CD4-positive, CD25-positive, alpha-beta regulatory T cell (primary cell): ENCODE data around the gene CLCA1. TPM values are rescaled to one million over a fixed set of nuclear protein-coding genes. Genes with fewer than 3 reads are reported as not detected.

Experiments
- ATAC-seq, 2 donors: fragments of 150-1000 bp; cut with Tn5 transposase; one replicate each; pipeline ENCODE4 v1.10.0; 2021; ENCODE audit warnings: low read depth in 2 of 2, moderate number of reproducible peaks in 2 of 2, moderate library complexity in 1 of 2
- DNase-seq, 3 donors: peaks; one replicate each; pipeline versions ENCODE4 v3.0.0 to v3.0.0-alpha.2; 2012 to 2022; ENCODE audit warnings: mixed read lengths in 1 of 3
- H3K27ac ChIP-seq: one replicate; pipeline ENCODE4 v1.7.0; 2013; ENCODE audit warnings: mild to moderate bottlenecking, low read length; ENCODE audit not compliant: insufficient read depth, poor library complexity, severe bottlenecking
- H3K27me3 ChIP-seq: one replicate; pipeline ENCODE4 v1.7.0; 2013; ENCODE audit warnings: low read length; ENCODE audit not compliant: control insufficient read depth, insufficient read depth
- H3K36me3 ChIP-seq: one replicate; pipeline ENCODE4 v1.7.0; 2013; ENCODE audit warnings: mild to moderate bottlenecking, low read length, moderate library complexity; ENCODE audit not compliant: control insufficient read depth, insufficient read depth
- H3K4me1 ChIP-seq: 2 replicates; pipeline ENCODE4 v1.7.0; 2013; ENCODE audit warnings: mild to moderate bottlenecking, low read length; ENCODE audit not compliant: insufficient read depth, control insufficient read depth, poor library complexity, severe bottlenecking
- H3K4me3 ChIP-seq: one replicate; pipeline ENCODE4 v1.7.0; 2013; ENCODE audit warnings: low read depth, mild to moderate bottlenecking, low read length, moderate library complexity
- H3K9me3 ChIP-seq, 2 experiments: 1 replicate in 1 of 2; 2 replicates in 1 of 2; pipeline ENCODE4 v1.7.0; 2013; ENCODE audit warnings: low read length in 2 of 2, mild to moderate bottlenecking in 1 of 2, moderate library complexity in 1 of 2; ENCODE audit not compliant: control insufficient read depth in 2 of 2
- H3K27ac Mint-ChIP-seq, 3 donors: one replicate each; pipeline ENCODE4 v1.8.0; 2020 to 2022; ENCODE audit warnings: mild to moderate bottlenecking in 3 of 3, mixed read lengths in 3 of 3, moderate library complexity in 2 of 3
- H3K27me3 Mint-ChIP-seq: one replicate; pipeline ENCODE4 v1.8.0; 2022; ENCODE audit warnings: mild to moderate bottlenecking, mixed read lengths
- H3K36me3 Mint-ChIP-seq: one replicate; pipeline ENCODE4 v1.8.0; 2020; ENCODE audit warnings: mixed read lengths
- H3K4me1 Mint-ChIP-seq, 4 donors: one replicate each; pipeline ENCODE4 v1.8.0; 2020 to 2022; ENCODE audit warnings: mixed read lengths in 4 of 4, mild to moderate bottlenecking in 1 of 4
- H3K4me3 Mint-ChIP-seq, 4 donors: one replicate each; pipeline ENCODE4 v1.8.0; 2020 to 2022; ENCODE audit warnings: mild to moderate bottlenecking in 4 of 4, mixed read lengths in 4 of 4, moderate library complexity in 3 of 4
- H3K9me3 Mint-ChIP-seq, 7 donors: one replicate each; pipeline ENCODE4 v1.8.0; 2020 to 2022; ENCODE audit warnings: mixed read lengths in 7 of 7, mild to moderate bottlenecking in 3 of 7, moderate library complexity in 2 of 7
- polyA plus RNA-seq, 4 donors: library from polyadenylated mRNA; unstranded; fragments of 300-500 nt; fragmentation: Illumina TruSeq; gene quantifications; one replicate each; pipeline ENCODE4 v1.2.3, GENCODE V29; 2021
- total RNA-seq: library from RNA; stranded (reverse); gene quantifications from one replicate; pipeline ENCODE4 v1.2.3, GENCODE V29; 2022

CLCA1 gene
- total and polyA plus RNA-seq, 5 donors from 2014 or later = not detected

DNA sequence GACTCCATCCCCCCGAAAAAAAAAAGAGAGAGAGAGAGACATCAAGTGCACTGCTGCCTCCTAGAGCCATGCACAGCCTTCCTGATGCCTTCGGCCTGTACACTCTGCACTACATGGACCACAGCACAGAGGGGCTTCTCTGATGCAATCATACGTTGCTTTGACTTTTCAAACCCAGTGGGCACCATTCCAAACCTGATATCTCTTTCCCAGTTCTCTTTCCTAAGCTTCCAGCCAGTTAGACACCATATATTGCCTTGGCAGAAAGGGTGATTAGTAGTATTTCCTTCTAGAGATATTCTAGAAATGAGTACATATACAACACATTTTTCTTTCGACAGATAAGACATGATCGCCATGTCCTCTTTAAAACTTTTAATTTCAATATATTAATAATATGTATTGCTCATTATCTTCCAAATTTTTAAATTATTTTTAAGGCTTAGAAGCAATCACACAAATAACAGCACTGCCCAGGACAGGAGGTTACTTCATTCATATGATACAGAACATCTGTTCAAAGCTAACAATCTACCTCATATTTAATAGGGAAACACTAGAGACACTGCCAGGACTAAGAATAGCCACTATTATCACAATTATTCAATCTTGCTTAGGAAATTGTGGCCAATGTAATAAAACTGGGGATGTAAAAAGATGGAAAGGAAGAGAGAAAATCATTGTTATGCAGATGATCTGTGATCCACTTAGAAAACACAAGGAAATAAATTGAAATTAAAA lies 9.9 kb downstream of the CLCA1 start:
- H3K36me3 Mint-ChIP-seq = no peaks in the 10 kb centered on the region
- H3K27me3 ChIP-seq = no peaks in the 10 kb centered on the region
- H3K9me3 Mint-ChIP-seq = no peaks in the 10 kb centered on the region
- H3K36me3 ChIP-seq = no peaks in the 10 kb centered on the region
- H3K4me1 Mint-ChIP-seq = no peaks in the 10 kb centered on the region
- DNase-seq (no peak), ATAC-seq (no peak)
- H3K4me3 Mint-ChIP-seq = no peak overlapping the region
- H3K27ac ChIP-seq = no peak overlapping the region
- H3K4me3 ChIP-seq = no peak overlapping the region
- H3K4me1 ChIP-seq = no peaks in the 10 kb centered on the region
- peaks cover 15% of the 10 kb centered on the region for H3K27me3 Mint-ChIP-seq
- H3K9me3 ChIP-seq = no peaks in the 10 kb centered on the region
- H3K27ac Mint-ChIP-seq = no peak overlapping the region

DNA sequence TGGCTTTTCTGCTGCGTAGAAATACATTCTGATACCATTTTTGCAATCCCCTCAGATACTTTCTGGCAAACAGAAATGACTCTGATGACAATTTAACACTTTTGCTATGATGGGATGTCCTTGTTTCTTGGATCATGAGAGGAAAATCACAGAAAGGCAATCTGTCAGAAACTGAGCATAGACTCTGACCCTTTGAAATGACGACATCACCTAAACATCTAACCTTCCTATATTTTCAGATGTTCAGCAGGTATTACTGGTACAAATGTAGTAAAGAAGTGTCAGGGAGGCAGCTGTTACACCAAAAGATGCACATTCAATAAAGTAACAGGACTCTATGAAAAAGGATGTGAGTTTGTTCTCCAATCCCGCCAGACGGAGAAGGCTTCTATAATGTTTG lies 13.2 kb downstream of the CLCA1 start:
- H3K4me1 Mint-ChIP-seq = no peaks in the 10 kb centered on the region
- DNase-seq = no peak
- Histone ChIP-seq H3K9me3 (no peaks in the 10 kb centered on the region), H3K27ac (no peak overlapping the region), H3K4me3 (no peak overlapping the region), H3K4me1 (no peaks in the 10 kb centered on the region), H3K27me3 (no peaks in the 10 kb centered on the region), H3K36me3 (no peaks in the 10 kb centered on the region)
- no peak overlapping the region for H3K4me3 Mint-ChIP-seq
- no peak for ATAC-seq
- peaks cover 32% of the 10 kb centered on the region for H3K27me3 Mint-ChIP-seq
- peaks cover 0 to 2% (median 0%) of the 10 kb centered on the region in 7 donors for H3K9me3 Mint-ChIP-seq
- H3K36me3 Mint-ChIP-seq = no peaks in the 10 kb centered on the region
- no peak overlapping the region for H3K27ac Mint-ChIP-seq

GRCh38 chr1:86487131-86487810 lies 18.5 kb downstream of the CLCA1 start:
- peaks cover 0 to 2% (median 0%) of the 10 kb centered on the region in 7 donors for H3K9me3 Mint-ChIP-seq
- no peaks in the 10 kb centered on the region for H3K36me3 Mint-ChIP-seq

DNA sequence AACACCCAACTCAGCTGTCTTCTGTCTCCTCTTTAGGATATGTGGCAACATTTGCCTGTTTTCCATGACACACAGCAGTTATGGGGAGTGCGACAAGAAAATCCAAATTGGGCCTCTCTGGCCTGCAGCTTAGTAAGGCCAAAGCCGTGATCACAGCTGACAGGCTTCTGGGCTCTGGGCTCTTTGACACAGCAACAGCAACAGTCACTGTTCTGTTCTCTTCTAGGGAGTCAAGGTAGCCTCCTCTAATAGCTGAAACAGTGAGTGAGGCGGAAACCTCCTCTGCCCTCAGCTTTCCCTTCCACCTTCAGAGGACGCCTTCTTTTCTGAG lies 19.0 kb downstream of the CLCA1 start:
- no peak overlapping the region for H3K27ac ChIP-seq
- H3K4me1 ChIP-seq = no peaks in the 10 kb centered on the region
- no peaks in the 10 kb centered on the region for H3K9me3 ChIP-seq
- H3K9me3 Mint-ChIP-seq = peaks cover 0 to 2% (median 0%) of the 10 kb centered on the region in 7 donors
- H3K4me3 Mint-ChIP-seq = no peak overlapping the region
- no peaks in the 10 kb centered on the region for H3K36me3 Mint-ChIP-seq
- H3K27me3 ChIP-seq = peaks cover 2% of the 10 kb centered on the region
- peaks cover 21% of the 10 kb centered on the region for H3K27me3 Mint-ChIP-seq
- no peaks in the 10 kb centered on the region for H3K4me1 Mint-ChIP-seq
- H3K36me3 ChIP-seq = no peaks in the 10 kb centered on the region
- ATAC-seq = no peak
- DNase-seq = no peak
- H3K27ac Mint-ChIP-seq = no peak overlapping the region
- no peak overlapping the region for H3K4me3 ChIP-seq

More at GRCh38 chr1:86487131-86487810, 18.5 kb downstream of the CLCA1 start:
- Mint-ChIP-seq H3K4me3 (no peak overlapping the region), H3K27ac (no peak overlapping the region), H3K27me3 (peaks cover 18% of the 10 kb centered on the region), H3K4me1 (no peaks in the 10 kb centered on the region)
- DNase-seq (no peak), ATAC-seq (peak in 1 of 2 donors; percentile 28)
- Histone ChIP-seq H3K4me1 (no peaks in the 10 kb centered on the region), H3K27me3 (peaks cover 2% of the 10 kb centered on the region), H3K36me3 (no peaks in the 10 kb centered on the region), H3K9me3 (no peaks in the 10 kb centered on the region), H3K4me3 (no peak overlapping the region), H3K27ac (no peak overlapping the region)

DNA sequence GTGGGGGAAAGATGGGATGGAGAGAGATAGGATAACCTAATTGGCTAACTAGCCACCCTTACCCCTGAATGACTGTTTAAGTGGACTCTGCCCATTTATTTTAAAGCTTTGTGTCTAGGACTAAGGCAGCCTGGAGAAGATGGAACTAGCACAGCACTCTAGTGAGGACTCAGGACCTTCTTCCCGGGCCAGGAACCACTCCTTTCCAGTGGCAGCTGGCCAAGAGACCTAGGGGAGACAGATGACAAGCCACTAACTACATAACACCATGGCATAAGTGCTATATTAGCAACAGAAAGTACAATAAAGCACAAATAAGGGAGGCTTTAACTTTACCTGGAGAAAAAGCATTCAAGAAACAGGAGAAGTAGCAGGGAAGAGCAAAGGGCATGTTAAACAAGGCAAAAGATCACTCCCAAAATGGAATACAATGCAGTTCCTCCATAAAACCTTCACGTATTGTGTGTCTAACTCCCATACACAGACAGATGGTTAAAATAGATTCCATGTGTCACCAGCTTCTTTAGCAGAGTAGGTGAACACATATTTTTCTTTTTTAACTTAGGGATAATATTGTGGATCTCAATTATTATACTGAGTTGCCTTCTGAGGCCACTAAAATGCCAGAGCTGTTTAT lies 20.6 kb downstream of the CLCA1 start:
- H3K27ac ChIP-seq = no peak overlapping the region
- ATAC-seq = no peak
- peaks cover 4% of the 10 kb centered on the region for H3K27me3 ChIP-seq
- no peaks in the 10 kb centered on the region for H3K36me3 ChIP-seq
- Mint-ChIP-seq H3K9me3 (peaks cover 0 to 1% (median 0%) of the 10 kb centered on the region in 7 donors), H3K4me1 (no peaks in the 10 kb centered on the region), H3K27me3 (peaks cover 22% of the 10 kb centered on the region), H3K4me3 (no peak overlapping the region), H3K36me3 (no peaks in the 10 kb centered on the region), H3K27ac (peak overlapping the region in 1 of 3 donors; percentile 24)
- H3K4me3 ChIP-seq = no peak overlapping the region
- no peak for DNase-seq
- H3K9me3 ChIP-seq = no peaks in the 10 kb centered on the region
- H3K4me1 ChIP-seq = no peaks in the 10 kb centered on the region

GRCh38 chr1:86491171-86491950 lies 22.6 kb downstream of the CLCA1 start:
- DNase-seq (no peak), ATAC-seq (no peak)
- H3K9me3 Mint-ChIP-seq = no peaks in the 10 kb centered on the region
- H3K4me1 ChIP-seq = no peaks in the 10 kb centered on the region
- H3K27me3 ChIP-seq = peaks cover 11% of the 10 kb centered on the region
- H3K36me3 Mint-ChIP-seq = no peaks in the 10 kb centered on the region
- no peak overlapping the region for H3K4me3 ChIP-seq
- no peak overlapping the region for H3K4me3 Mint-ChIP-seq
- no peaks in the 10 kb centered on the region for H3K9me3 ChIP-seq
- no peak overlapping the region for H3K27ac Mint-ChIP-seq
- no peaks in the 10 kb centered on the region for H3K36me3 ChIP-seq
- no peak overlapping the region for H3K27ac ChIP-seq
- H3K4me1 Mint-ChIP-seq = no peaks in the 10 kb centered on the region
- H3K27me3 Mint-ChIP-seq = peaks cover 13% of the 10 kb centered on the region

- peaks cover 0 to 2% (median 0%) of the 10 kb centered on the region in 7 donors for H3K9me3 Mint-ChIP-seq
Measured at GRCh38 chr1:86498281-86498680, 29.6 kb downstream of the CLCA1 start.

More at GRCh38 chr1:86498281-86498680, 29.6 kb downstream of the CLCA1 start:
- no peak overlapping the region for H3K4me3 Mint-ChIP-seq
- DNase-seq (no peak), ATAC-seq (no peak)
- peaks cover 0 to 11% (median 3%) of the 10 kb centered on the region in 4 donors for H3K4me1 Mint-ChIP-seq
- H3K27me3 Mint-ChIP-seq = peaks cover 7% of the 10 kb centered on the region
- no peak overlapping the region for H3K27ac Mint-ChIP-seq
- Histone ChIP-seq H3K4me1 (no peaks in the 10 kb centered on the region), H3K4me3 (no peak overlapping the region), H3K27me3 (peaks cover 7% of the 10 kb centered on the region), H3K36me3 (no peaks in the 10 kb centered on the region), H3K27ac (no peak overlapping the region), H3K9me3 (no peaks in the 10 kb centered on the region)
- no peaks in the 10 kb centered on the region for H3K36me3 Mint-ChIP-seq
